SIG-M5 treated with dmso at 0.1 percent for 504 hours (cell line): ENCODE measurements around the gene BCOR.
A peak's percentile ranks its signal among the peaks of the same experiment; 100 is the strongest.

Experiments
- DNase-seq: peaks from one replicate; lab custom pipeline; 2025; ENCODE audit not compliant: unreplicated experiment; lab: John Stamatoyannopoulos, UW

BCOR gene

GRCh38 chrX:40086569-40087335 lies 11.0 kb downstream of the BCOR start:
- no peak for DNase-seq

- no peak for DNase-seq
These were observed 12.0 kb downstream of the BCOR start for GRCh38 chrX:40085714-40086113.

- peak; percentile 31 for DNase-seq
These were observed 12.6 kb downstream of the BCOR start for GRCh38 chrX:40085102-40085551.

GRCh38 chrX:40084471-40085101 lies 13.2 kb downstream of the BCOR start:
- no peak for DNase-seq

- DNase-seq: no peak
These were observed 13.8 kb downstream of the BCOR start for GRCh38 chrX:40083979-40084359.

GRCh38 chrX:40083120-40083978 lies 14.4 kb downstream of the BCOR start:
- DNase-seq: peak; percentile 19

- no peak for DNase-seq
These were observed 15.2 kb downstream of the BCOR start for GRCh38 chrX:40082447-40083119.

GRCh38 chrX:40081679-40082068 lies 16.1 kb downstream of the BCOR start:
- no peak for DNase-seq

GRCh38 chrX:40080894-40081678 lies 16.7 kb downstream of the BCOR start:
- DNase-seq: no peak

GRCh38 chrX:40079572-40079971 lies 18.2 kb downstream of the BCOR start:
- DNase-seq: no peak

GRCh38 chrX:40078489-40079227 lies 19.1 kb downstream of the BCOR start:
- no peak for DNase-seq

- no peak for DNase-seq
These were observed 19.9 kb downstream of the BCOR start for GRCh38 chrX:40077906-40078305.

- no peak for DNase-seq
These were observed 20.8 kb downstream of the BCOR start for GRCh38 chrX:40076750-40077575.

GRCh38 chrX:40074959-40075332 lies 22.8 kb downstream of the BCOR start:
- no peak for DNase-seq

GRCh38 chrX:40074080-40074958 lies 23.4 kb downstream of the BCOR start:
- no peak for DNase-seq

- no peak for DNase-seq
These were observed 24.2 kb downstream of the BCOR start for GRCh38 chrX:40073439-40074054.

- DNase-seq: no peak
These were observed 25.5 kb downstream of the BCOR start for GRCh38 chrX:40072246-40072645.
